Activated CD4-positive, alpha-beta T cell treated with anti-CD3 and anti-CD28 coated beads, Interleukin-2, amount 10 ng/mL, durations not matched to agents 24 days and 14 days (primary cell): Measurements from ENCODE around the gene FRMPD3. TPM values are rescaled to one million over a fixed set of nuclear protein-coding genes. Genes with fewer than 3 reads are reported as not detected.
A peak's percentile ranks its signal among the peaks of the same experiment; 100 is the strongest.

ENCODE experiments used
- DNase-seq: peaks from one replicate; pipeline ENCODE4 v3.0.0; 2022
- H3K27ac Mint-ChIP-seq: one replicate; pipeline ENCODE4 v1.8.0; 2022; ENCODE audit warnings: mild to moderate bottlenecking, mixed read lengths
- H3K27me3 Mint-ChIP-seq: one replicate; pipeline ENCODE4 v1.8.0; 2022; ENCODE audit warnings: mixed read lengths
- H3K36me3 Mint-ChIP-seq: one replicate; pipeline ENCODE4 v1.8.0; 2022; ENCODE audit warnings: low read depth, mild to moderate bottlenecking, mixed read lengths
- H3K4me1 Mint-ChIP-seq: one replicate; pipeline ENCODE4 v1.8.0; 2021; ENCODE audit warnings: mixed read lengths
- H3K4me3 Mint-ChIP-seq: one replicate; pipeline ENCODE4 v1.8.0; 2022; ENCODE audit warnings: mild to moderate bottlenecking, moderate library complexity, mixed read lengths
- H3K9me3 Mint-ChIP-seq: one replicate; pipeline ENCODE4 v1.8.0; 2021; ENCODE audit warnings: mixed read lengths
- intact Hi-C: fragments of 100-400 bp; cut with micrococcal nuclease; formaldehyde crosslinking; loops from one replicate; pipeline ENCODE4 v1.15.1; 2023
- total RNA-seq: library from RNA; stranded (reverse); gene quantifications from 2 replicates; pipeline ENCODE4 v1.2.3, GENCODE V29; 2022

FRMPD3 gene
- not detected in 2 replicates for total RNA-seq

DNA sequence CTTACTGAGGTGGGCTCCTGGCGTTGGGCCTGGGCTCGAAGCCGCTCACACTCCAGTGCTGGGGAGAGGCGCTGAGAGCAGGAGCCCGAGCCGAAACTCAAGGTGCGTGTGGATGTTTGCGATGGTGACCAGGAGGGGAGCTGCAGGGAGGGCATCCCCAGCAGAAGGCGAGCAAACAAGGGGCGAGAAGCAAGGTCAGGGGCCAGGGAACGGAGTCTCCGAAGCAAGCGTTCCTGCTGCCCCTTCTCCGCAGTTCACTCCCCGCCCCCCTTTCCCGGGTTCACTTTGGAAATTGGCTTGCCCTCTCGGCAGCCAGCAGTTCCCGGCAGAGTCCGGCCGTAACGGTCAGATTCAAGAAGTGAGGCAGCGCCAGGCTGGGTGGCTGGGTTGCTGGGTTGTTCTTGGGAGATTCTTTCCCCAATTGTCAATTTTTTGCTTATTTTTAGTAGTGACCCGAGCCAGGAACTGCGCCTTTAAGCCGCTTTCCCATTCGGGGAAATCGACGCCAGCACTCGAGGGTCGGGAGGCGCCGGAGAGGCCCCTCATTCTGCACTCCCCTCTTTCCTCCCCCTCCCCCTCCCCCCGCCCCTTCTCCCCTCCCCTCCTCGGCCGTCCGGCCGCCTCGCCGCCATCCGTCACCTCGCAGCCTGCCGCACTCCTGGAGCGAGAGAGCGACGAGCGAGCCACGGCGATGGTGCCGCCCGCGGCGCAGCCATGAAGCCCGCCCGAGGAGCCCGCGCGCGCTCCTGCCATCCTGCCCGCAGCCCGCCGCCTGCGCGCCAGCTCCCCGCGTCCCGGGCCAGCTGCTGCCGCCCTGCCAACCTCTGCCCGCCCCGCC lies at the start of gene FRMPD3:
FRMPD3 (plus strand) TSS at position 655 of the 838 bp plus-strand sequence. CDS start 76,937 bp downstream, outside the sequence.
- DNase-seq: peak; percentile 55
- intact Hi-C loops: no loop called here
- Mint-ChIP-seq H3K27ac (no peak within 1 kb of the TSS), H3K27me3 (peaks cover 50% of the 10 kb centered on the region), H3K9me3 (no peaks in the 10 kb centered on the region), H3K4me3 (peak within 1 kb of the TSS; percentile 55), H3K36me3 (no peaks in the 10 kb centered on the region), H3K4me1 (peaks cover 3% of the 10 kb centered on the region)

- intact Hi-C loops: no loop called here
- no peaks in the 10 kb centered on the region for H3K4me1 Mint-ChIP-seq
- no peak overlapping the region for H3K4me3 Mint-ChIP-seq
- no peak for DNase-seq
- no peak overlapping the region for H3K27ac Mint-ChIP-seq
- H3K9me3 Mint-ChIP-seq: no peaks in the 10 kb centered on the region
- H3K36me3 Mint-ChIP-seq: no peaks in the 10 kb centered on the region
- H3K27me3 Mint-ChIP-seq: peaks cover 6% of the 10 kb centered on the region
Measured at GRCh38 chrX:107420571-107420970, 28.9 kb upstream of the FRMPD3 start.

DNA sequence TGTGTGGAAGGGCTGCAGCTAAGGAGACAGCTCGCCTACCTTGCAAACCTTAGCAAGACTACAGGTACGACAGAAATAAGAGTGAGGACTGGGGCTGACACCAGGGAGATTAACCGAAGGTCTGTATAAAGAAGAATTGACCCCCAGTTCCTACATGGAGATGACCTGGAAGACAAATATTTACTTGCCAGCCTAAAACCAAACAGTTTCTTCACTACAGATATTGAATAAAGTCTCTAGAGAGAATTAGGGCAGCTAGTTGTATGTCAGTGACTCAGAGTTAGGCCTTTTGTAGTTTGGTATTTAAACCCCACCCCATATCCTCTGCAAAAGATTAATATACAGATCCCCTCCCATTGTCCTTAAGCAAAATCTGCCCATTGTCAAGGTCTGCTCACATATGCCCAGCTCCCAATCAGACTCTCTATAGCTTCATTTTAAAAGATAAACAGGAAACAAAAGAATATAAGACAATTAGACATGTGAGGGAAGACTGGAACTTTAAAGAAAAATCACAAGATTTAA lies 28.1 kb upstream of the FRMPD3 start:
- H3K36me3 Mint-ChIP-seq: no peaks in the 10 kb centered on the region
- intact Hi-C loops: no loop called here
- no peak overlapping the region for H3K4me3 Mint-ChIP-seq
- H3K27me3 Mint-ChIP-seq: peaks cover 6% of the 10 kb centered on the region
- no peaks in the 10 kb centered on the region for H3K4me1 Mint-ChIP-seq
- H3K9me3 Mint-ChIP-seq: no peaks in the 10 kb centered on the region
- no peak overlapping the region for H3K27ac Mint-ChIP-seq
- no peak for DNase-seq

DNA sequence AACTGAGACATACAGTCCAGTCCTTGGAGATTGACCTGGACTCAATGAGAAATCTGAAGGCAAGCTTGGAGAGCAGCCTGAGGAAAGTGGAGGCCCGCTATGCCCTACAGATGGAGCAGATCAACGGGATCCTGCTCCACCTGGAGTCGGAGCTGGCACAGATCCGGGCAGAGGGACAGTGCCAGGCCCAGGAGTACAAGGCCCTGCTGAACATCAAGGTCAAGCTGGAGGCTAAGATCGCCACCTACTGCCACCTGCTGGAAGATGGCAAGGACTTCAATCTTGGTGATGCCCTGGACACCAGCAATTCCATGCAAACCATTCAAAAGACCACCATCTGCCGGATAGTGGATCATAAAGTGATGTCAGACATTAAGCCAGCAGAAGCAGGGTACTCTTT lies 20.4 kb upstream of the FRMPD3 start:
- Mint-ChIP-seq H3K4me1 (no peaks in the 10 kb centered on the region), H3K9me3 (no peaks in the 10 kb centered on the region), H3K4me3 (no peak overlapping the region), H3K27me3 (peaks cover 7% of the 10 kb centered on the region), H3K27ac (no peak overlapping the region), H3K36me3 (no peaks in the 10 kb centered on the region)
- peak; percentile 70 for DNase-seq
- intact Hi-C loops: loop anchor here (2.0 kb wide), 1 partner anchor 404 kb away; no protein-coding TSS in a partner anchor

GRCh38 chrX:107440187-107440586 lies 9.3 kb upstream of the FRMPD3 start:
- DNase-seq: no peak
- Mint-ChIP-seq H3K9me3 (no peaks in the 10 kb centered on the region), H3K36me3 (no peaks in the 10 kb centered on the region), H3K4me1 (no peaks in the 10 kb centered on the region), H3K4me3 (no peak overlapping the region), H3K27ac (no peak overlapping the region), H3K27me3 (peaks cover 7% of the 10 kb centered on the region)
- intact Hi-C loops: no loop called here

DNA sequence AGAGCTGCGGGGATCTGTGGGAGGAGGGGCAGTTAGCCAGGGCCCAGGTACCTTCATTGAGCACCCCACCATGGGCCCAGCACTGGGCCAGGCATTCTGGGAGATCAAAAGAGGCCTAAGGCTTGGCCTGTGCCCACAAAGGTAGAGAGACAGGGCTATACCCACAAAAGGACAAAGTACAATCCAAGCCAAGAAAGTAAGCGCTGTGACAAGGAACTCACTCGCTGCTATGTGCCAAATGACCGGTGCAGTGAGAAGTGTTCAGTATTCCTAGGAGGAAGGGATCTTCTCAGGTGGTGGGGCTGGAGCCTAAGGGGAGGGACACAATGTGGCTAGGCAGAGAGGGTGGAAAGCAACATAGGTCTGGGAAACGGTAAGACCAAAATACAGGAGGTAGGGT lies 8.8 kb upstream of the FRMPD3 start:
- no peak for DNase-seq
- Mint-ChIP-seq H3K27ac (no peak overlapping the region), H3K27me3 (peaks cover 11% of the 10 kb centered on the region), H3K4me1 (no peaks in the 10 kb centered on the region), H3K36me3 (no peaks in the 10 kb centered on the region), H3K4me3 (no peak overlapping the region), H3K9me3 (no peaks in the 10 kb centered on the region)
- intact Hi-C loops: no loop called here

DNA sequence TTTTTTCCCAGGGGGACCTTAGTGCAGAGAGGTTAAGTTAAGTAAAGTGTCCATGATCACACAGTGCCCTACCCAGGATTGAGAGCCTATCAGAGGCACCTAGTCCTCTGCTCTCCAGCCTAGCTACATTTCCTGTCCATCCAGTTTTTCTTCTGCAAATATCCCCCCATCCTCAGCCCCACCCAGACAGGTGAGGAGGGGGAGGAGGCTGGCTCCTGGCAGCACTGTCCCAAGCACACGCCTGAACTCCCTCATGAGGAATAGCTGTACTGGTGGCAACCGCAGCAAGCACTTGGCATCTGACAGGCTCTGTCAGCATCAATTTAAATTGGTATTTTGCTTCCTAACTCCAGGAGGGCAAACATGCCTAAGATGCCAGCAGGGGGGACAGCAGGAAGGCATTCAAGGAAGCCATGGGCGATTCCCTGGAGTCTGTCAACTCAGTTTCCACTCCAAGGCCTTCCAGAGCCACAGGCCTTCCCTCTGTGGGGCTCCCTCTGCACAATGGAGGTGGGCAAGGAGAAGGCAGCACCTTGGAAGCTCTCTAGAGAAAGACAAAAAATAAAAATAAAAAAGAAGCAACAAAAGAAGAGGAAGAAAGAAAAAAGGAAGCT lies 6.4 kb upstream of the FRMPD3 start:
- H3K4me1 Mint-ChIP-seq: no peaks in the 10 kb centered on the region
- no peaks in the 10 kb centered on the region for H3K9me3 Mint-ChIP-seq
- no peak for DNase-seq
- H3K27ac Mint-ChIP-seq: no peak overlapping the region
- H3K4me3 Mint-ChIP-seq: no peak overlapping the region
- H3K36me3 Mint-ChIP-seq: no peaks in the 10 kb centered on the region
- intact Hi-C loops: no loop called here
- peaks cover 23% of the 10 kb centered on the region for H3K27me3 Mint-ChIP-seq

GRCh38 chrX:107445146-107445545 lies 4.3 kb upstream of the FRMPD3 start:
- Mint-ChIP-seq H3K27ac (no peak overlapping the region), H3K9me3 (no peaks in the 10 kb centered on the region), H3K4me3 (no peak overlapping the region), H3K36me3 (no peaks in the 10 kb centered on the region), H3K27me3 (peaks cover 29% of the 10 kb centered on the region), H3K4me1 (no peaks in the 10 kb centered on the region)
- intact Hi-C loops: no loop called here
- DNase-seq: no peak

GRCh38 chrX:107445631-107446030 lies 3.8 kb upstream of the FRMPD3 start:
- Mint-ChIP-seq H3K4me3 (no peak overlapping the region), H3K4me1 (no peaks in the 10 kb centered on the region), H3K27ac (no peak overlapping the region), H3K9me3 (no peaks in the 10 kb centered on the region), H3K36me3 (no peaks in the 10 kb centered on the region), H3K27me3 (peaks cover 31% of the 10 kb centered on the region)
- intact Hi-C loops: no loop called here
- DNase-seq: no peak

DNA sequence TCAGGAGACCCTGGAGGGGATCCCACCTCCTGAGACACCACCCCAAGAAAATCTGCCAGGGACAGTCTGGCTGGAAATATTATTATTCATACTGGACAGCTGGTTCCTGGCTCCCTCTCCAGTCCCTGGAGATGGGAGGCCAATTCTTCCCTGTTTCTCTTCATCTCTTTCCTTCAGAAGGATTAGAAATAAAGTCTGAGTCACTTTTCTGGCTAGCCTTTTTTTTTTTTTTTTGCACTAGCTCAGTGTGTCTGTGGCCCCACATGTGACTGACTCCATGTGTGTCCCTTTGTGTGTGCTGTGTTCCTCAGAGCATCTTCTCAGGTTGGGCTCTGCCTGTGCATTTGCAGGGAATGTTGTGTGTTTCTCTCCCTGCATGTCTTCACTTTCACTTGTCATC lies 1.8 kb upstream of the FRMPD3 start:
- Mint-ChIP-seq H3K4me3 (no peak overlapping the region), H3K27ac (no peak overlapping the region), H3K36me3 (no peaks in the 10 kb centered on the region), H3K27me3 (peaks cover 45% of the 10 kb centered on the region), H3K4me1 (peaks cover 3% of the 10 kb centered on the region), H3K9me3 (no peaks in the 10 kb centered on the region)
- intact Hi-C loops: no loop called here
- DNase-seq: no peak

DNA sequence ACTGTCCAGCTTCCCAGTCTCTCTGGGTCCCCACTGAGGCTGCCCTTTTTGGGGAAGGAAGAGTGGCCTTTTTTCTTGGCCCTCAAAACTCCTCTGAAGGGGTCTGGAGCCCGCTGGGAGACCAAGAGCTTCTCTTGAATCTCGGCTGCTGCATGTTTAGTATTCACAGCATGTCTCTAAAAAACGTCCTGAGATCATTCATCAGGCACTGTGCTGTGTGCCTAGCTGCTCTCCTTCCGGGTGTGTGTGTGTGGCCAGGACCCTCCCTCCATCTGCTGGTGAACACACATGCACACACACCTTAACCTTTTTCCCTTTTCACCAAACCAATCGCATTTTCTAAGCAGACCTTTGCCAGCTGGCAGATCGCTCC lies 841 bp upstream of the FRMPD3 start:
- peak overlapping the region; percentile 53 for H3K4me3 Mint-ChIP-seq
- intact Hi-C loops: no loop called here
- no peak for DNase-seq
- H3K9me3 Mint-ChIP-seq: no peaks in the 10 kb centered on the region
- H3K4me1 Mint-ChIP-seq: peaks cover 3% of the 10 kb centered on the region
- no peak overlapping the region for H3K27ac Mint-ChIP-seq
- peaks cover 50% of the 10 kb centered on the region for H3K27me3 Mint-ChIP-seq
- H3K36me3 Mint-ChIP-seq: no peaks in the 10 kb centered on the region

DNA sequence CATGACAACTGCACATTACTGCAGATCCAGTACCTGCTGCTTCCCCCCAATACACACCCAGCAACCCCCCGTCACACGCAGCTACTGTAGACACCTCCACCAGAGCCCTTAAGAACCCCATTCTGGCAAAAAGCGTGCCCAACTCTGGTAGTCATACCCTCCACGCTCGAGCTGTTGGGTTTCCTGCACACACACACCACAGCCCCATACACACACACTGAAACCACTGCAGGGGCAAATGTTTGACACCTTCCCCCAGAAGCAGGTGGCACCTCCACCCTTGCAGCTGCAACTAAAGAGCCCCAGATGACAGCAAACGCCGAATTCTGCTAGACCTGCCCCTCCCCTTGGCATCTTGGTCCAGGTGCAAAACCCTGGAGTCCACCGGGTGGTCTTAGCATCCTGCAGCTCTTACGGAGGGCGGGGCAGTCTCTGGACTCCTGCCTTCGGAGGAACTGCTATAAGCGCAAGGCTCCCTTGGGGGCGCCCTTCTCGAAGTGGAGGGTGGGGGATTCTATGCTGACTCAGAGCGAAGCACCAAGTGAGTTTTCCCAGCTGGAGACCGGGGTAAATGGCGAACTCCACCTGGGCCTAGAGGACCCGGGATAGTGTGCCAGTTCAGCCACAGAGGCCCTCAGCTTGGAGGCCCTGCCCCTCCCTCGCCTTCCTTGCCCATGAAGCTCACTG lies 1.5 kb downstream of the FRMPD3 start:
- intact Hi-C loops: no loop called here
- Mint-ChIP-seq H3K27me3 (peaks cover 42% of the 10 kb centered on the region), H3K4me3 (peak overlapping the region; percentile 55), H3K27ac (no peak overlapping the region), H3K4me1 (peaks cover 3% of the 10 kb centered on the region), H3K36me3 (no peaks in the 10 kb centered on the region), H3K9me3 (no peaks in the 10 kb centered on the region)
- DNase-seq: no peak

DNA sequence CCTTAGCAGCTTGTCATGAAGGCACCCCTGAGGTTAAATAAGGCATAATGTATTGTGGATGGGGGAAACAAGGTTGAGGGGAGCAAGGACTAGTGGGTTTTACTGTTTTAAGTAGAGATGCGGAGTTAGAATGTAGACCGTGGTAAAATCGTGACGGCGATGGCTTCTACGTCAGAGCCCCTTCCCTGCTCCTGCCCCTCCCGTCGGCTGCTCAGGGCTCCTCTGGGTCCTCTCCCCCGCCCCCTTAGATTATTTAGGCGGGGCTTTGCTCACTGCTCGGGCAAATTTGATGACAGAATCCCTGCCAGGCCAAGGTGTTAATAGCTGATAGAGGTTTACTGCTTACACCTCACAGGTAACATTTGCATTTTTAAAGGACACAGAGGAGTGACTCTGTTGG lies 2.3 kb downstream of the FRMPD3 start:
- peaks cover 3% of the 10 kb centered on the region for H3K4me1 Mint-ChIP-seq
- no peak overlapping the region for H3K27ac Mint-ChIP-seq
- DNase-seq: no peak
- H3K9me3 Mint-ChIP-seq: no peaks in the 10 kb centered on the region
- peaks cover 45% of the 10 kb centered on the region for H3K27me3 Mint-ChIP-seq
- H3K36me3 Mint-ChIP-seq: no peaks in the 10 kb centered on the region
- no peak overlapping the region for H3K4me3 Mint-ChIP-seq
- intact Hi-C loops: no loop called here

DNA sequence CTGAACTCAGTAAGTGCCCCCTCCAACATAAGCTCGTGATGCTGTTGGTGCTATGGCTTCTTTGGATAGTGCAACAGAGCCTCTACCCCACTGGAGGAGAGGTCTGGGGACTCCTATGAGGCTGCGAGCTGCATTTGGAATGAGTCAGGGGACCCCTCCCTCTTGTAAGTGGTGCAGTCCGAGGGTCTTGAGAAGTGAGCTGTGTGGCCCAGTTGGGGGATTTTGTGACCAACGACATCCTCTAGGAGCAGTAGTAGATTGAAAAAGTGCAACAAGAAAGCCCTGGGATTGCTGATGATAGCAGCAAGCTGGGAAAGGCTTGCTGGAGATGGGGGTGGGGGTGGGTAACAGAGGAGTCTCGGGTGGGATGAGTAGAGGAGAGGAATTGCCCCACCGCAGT lies 3.1 kb downstream of the FRMPD3 start:
- H3K4me1 Mint-ChIP-seq: peaks cover 3% of the 10 kb centered on the region
- no peaks in the 10 kb centered on the region for H3K36me3 Mint-ChIP-seq
- no peak overlapping the region for H3K4me3 Mint-ChIP-seq
- no peak for DNase-seq
- intact Hi-C loops: no loop called here
- no peak overlapping the region for H3K27ac Mint-ChIP-seq
- peaks cover 40% of the 10 kb centered on the region for H3K27me3 Mint-ChIP-seq
- H3K9me3 Mint-ChIP-seq: no peaks in the 10 kb centered on the region
